Measurements from ENCODE around the gene COL20A1.

GRCh38 chr20:63343460-63344445, 50.8 kb downstream of the COL20A1 start:
- no peak for TF ChIP-seq EZH2 (IDR thresholded peaks at IDR 0.05; ENCODE audit: insufficient read depth, poor library complexity, severe bottlenecking)
- no peak for TF ChIP-seq EZH2phosphoT487 (IDR thresholded peaks at IDR 0.05; ENCODE audit: insufficient read depth, low read depth)
